Measurements from ENCODE around the gene MAP2K4.
"Not testable (repeated sequence)": the region's sequence is repeated elsewhere in the genome, so short reads cannot be mapped to it uniquely, and the experiment has no call there.

Gene MAP2K4

GRCh38 chr17:12095522-12095921 lies 74.8 kb downstream of the MAP2K4 start:
- DNase-seq, result no peak

- DNase-seq, result no peak
Observed at GRCh38 chr17:12097326-12097725, 76.6 kb downstream of the MAP2K4 start.

- no peak for DNase-seq
Observed at GRCh38 chr17:12098568-12098967, 77.9 kb downstream of the MAP2K4 start.

- DNase-seq, result no peak
Observed at GRCh38 chr17:12099412-12099811, 78.7 kb downstream of the MAP2K4 start.

- DNase-seq, result no peak
Observed at GRCh38 chr17:12104831-12105230, 84.2 kb downstream of the MAP2K4 start.

- no peak for DNase-seq
Observed at GRCh38 chr17:12107905-12108304, 87.2 kb downstream of the MAP2K4 start.

GRCh38 chr17:12110906-12111305 lies 90.2 kb downstream of the MAP2K4 start:
- DNase-seq, result no peak

- DNase-seq, result no peak
Observed at GRCh38 chr17:12113156-12113555, 92.5 kb downstream of the MAP2K4 start.

GRCh38 chr17:12114686-12115418 lies 94.2 kb downstream of the MAP2K4 start:
- no peak for DNase-seq

- DNase-seq, result no peak
Observed at GRCh38 chr17:12116143-12116542, 95.5 kb downstream of the MAP2K4 start.

GRCh38 chr17:12118617-12119016 lies 97.9 kb downstream of the MAP2K4 start:
- DNase-seq, result no peak

GRCh38 chr17:12122075-12122474 lies 101.4 kb downstream of the MAP2K4 start:
- no peak for DNase-seq

GRCh38 chr17:12127177-12127576 lies 106.5 kb downstream of the MAP2K4 start:
- no peak for DNase-seq

- no peak for DNase-seq
Observed at GRCh38 chr17:12127667-12128066, 107.0 kb downstream of the MAP2K4 start.

- DNase-seq, result no peak
Observed at GRCh38 chr17:12128946-12129345, 108.3 kb downstream of the MAP2K4 start.

GRCh38 chr17:12133183-12133582 lies 112.5 kb downstream of the MAP2K4 start:
- DNase-seq, result no peak

GRCh38 chr17:12134101-12134500 lies 113.4 kb downstream of the MAP2K4 start:
- no peak for DNase-seq

- no peak for DNase-seq
Observed at GRCh38 chr17:12134587-12134986, 113.9 kb downstream of the MAP2K4 start.

GRCh38 chr17:12136243-12136642 lies 115.6 kb downstream of the MAP2K4 start:
- no peak for DNase-seq

GRCh38 chr17:12136646-12137045 lies 116.0 kb downstream of the MAP2K4 start:
- no peak for DNase-seq

GRCh38 chr17:12137859-12138258 lies 117.2 kb downstream of the MAP2K4 start:
- DNase-seq, result no peak

- no peak for DNase-seq
Observed at GRCh38 chr17:12140685-12141084, 120.0 kb downstream of the MAP2K4 start.

GRCh38 chr17:12162187-12162586 lies 141.5 kb downstream of the MAP2K4 start:
- DNase-seq, result not testable (repeated sequence)

- no peak for DNase-seq
Observed at GRCh38 chr17:12164085-12164484, 143.4 kb downstream of the MAP2K4 start.

GRCh38 chr17:12178644-12179330 lies 158.1 kb downstream of the MAP2K4 start:
- DNase-seq, result no peak

Data from GF-D8 (cell line).